Measurements from ENCODE around the gene SAMD4A. TPM values are rescaled to one million over a fixed set of nuclear protein-coding genes. Genes with fewer than 3 reads are reported as not detected.

Gene SAMD4A
- total and polyA plus RNA-seq, 12 donors: 14.0 to 284 (median 191) TPM

DNA sequence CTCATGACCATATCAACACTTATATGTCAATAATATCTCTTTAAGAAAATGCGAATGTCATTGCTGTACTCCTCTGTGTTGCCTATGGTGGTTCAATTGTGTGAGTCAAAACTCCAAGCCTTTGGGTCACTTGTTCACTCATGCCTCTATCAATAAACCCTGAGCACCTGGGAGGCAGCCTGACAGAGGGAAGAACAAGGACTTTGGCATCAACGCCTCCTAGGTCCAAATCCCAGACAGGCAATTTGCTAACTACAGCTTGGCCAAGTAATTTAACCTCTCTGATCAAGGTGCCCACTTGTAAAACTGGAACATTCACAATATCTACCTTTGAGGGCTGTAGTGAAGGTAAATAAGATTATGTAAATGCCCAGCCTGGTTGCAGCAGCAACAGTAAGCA is 137.8 kb downstream of the SAMD4A start:
- WGBS, 2 donors: 82 to 83% methylated on average over 2 of the region's 2 CpGs
- DNase-seq (no peak), ATAC-seq (no peak)
- Histone ChIP-seq H3K9me3 (no peaks in the 10 kb centered on the region), H3K4me1 (peaks cover 0 to 83% (median 41%) of the 10 kb centered on the region in 9 donors), H3K4me3 (no peak overlapping the region), H3K27ac (peak overlapping the region in 1 of 10 donors; percentile 33), H3K27me3 (no peaks in the 10 kb centered on the region), H3K36me3 (peaks cover 0 to 22% (median 0%) of the 10 kb centered on the region in 9 donors)
- TF ChIP-seq, protein P1, sequence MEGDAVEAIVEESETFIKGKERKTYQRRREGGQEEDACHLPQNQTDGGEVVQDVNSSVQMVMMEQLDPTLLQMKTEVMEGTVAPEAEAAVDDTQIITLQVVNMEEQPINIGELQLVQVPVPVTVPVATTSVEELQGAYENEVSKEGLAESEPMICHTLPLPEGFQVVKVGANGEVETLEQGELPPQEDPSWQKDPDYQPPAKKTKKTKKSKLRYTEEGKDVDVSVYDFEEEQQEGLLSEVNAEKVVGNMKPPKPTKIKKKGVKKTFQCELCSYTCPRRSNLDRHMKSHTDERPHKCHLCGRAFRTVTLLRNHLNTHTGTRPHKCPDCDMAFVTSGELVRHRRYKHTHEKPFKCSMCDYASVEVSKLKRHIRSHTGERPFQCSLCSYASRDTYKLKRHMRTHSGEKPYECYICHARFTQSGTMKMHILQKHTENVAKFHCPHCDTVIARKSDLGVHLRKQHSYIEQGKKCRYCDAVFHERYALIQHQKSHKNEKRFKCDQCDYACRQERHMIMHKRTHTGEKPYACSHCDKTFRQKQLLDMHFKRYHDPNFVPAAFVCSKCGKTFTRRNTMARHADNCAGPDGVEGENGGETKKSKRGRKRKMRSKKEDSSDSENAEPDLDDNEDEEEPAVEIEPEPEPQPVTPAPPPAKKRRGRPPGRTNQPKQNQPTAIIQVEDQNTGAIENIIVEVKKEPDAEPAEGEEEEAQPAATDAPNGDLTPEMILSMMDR (IDR thresholded peaks at IDR 0.05): no peak
- intact Hi-C loops (cut with DNase I): no loop called here

DNA sequence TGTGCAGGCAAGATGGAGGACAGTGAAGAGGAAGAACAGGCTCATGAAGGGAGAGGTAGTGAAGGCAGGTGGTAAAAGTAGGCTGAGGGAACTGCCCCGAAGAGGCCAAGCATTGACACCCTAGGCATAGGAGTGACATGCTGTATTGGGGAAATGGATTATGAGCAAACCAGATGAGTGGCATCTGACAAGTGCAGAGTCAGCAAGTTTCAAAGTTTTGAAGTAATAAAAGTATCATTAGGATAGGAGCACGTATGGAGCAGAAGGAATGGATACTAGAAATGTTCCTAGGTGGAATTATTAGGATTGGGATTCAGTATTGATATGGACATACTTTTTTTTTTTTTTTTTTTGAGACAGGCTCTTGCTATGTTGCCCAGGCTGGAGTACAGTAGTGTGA is 139.8 kb downstream of the SAMD4A start:
- TF ChIP-seq, protein P1 (IDR thresholded peaks at IDR 0.05): no peak
- Histone ChIP-seq H3K27me3 (no peaks in the 10 kb centered on the region), H3K9me3 (no peaks in the 10 kb centered on the region), H3K27ac (peak overlapping the region in 2 of 10 donors; percentile 4 to 35), H3K4me1 (peaks cover 2 to 85% (median 39%) of the 10 kb centered on the region in 9 donors), H3K36me3 (peaks cover 0 to 22% (median 0%) of the 10 kb centered on the region in 9 donors), H3K4me3 (no peak overlapping the region)
- no peak for DNase-seq
- intact Hi-C loops (cut with DNase I): no loop called here
- ATAC-seq: peak in 1 of 8 donors; percentile 5
- WGBS, 2 donors: 89 to 96% methylated on average over 2 of the region's 2 CpGs

DNA sequence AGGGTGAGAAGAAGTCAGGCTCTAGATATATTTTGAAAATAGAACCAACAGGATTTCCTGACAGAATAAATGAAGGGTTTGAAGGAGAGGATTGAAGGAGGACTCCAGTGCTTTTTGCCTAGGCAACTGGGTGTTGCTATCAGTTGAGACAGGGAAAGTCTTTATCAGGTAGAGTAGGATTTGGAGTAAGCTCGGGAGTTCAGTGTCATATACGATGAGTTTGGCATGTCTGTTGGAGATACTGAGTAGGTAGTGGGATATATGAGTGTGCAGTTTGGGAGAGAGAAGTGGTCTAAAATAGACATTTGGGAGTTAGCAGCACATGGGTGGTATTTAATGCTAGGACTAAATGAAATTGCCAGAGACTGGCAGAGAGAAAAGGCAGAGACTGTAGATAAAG is 141.2 kb downstream of the SAMD4A start:
- peaks cover 13 to 85% (median 53%) of the 10 kb centered on the region in 9 donors for H3K4me1 ChIP-seq
- TF ChIP-seq, protein P1 (IDR thresholded peaks at IDR 0.05): no peak
- H3K27ac ChIP-seq: peak overlapping the region in 6 of 10 donors; percentile 3 to 39 (median 30)
- ATAC-seq: no peak
- DNase-seq: no peak
- peaks cover 0 to 10% (median 0%) of the 10 kb centered on the region in 9 donors for H3K36me3 ChIP-seq
- H3K4me3 ChIP-seq: no peak overlapping the region
- intact Hi-C loops (cut with DNase I): no loop called here
- no peaks in the 10 kb centered on the region for H3K27me3 ChIP-seq
- WGBS, 2 donors: 28 to 57% methylated on average over 2 of the region's 2 CpGs
- no peaks in the 10 kb centered on the region for H3K9me3 ChIP-seq

DNA sequence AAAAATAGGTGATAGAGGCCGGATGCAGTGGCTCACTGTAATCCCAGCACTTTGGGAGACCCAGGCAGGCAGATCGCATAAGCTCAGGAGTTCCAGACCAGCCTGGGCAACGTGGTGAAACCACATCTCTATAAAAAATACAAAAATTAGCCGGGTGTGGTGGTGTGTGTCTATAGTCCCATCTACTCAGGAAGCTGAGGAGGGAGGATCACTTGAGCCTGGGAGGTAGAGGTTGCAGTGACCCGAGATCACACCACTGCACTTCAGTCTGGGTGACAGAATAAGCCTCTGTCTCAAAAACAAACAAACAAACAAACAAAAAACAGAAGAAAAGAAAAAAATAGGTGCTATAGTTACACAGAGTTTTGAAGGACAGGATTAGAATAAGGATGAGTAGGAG is 142.1 kb downstream of the SAMD4A start:
- peaks cover 0 to 7% (median 0%) of the 10 kb centered on the region in 9 donors for H3K36me3 ChIP-seq
- TF ChIP-seq, protein P1 (IDR thresholded peaks at IDR 0.05): no peak
- ATAC-seq: no peak
- 87 to 88% methylated on average over 5 of the region's 5 CpGs for WGBS, 2 donors
- no peak for DNase-seq
- H3K4me3 ChIP-seq: no peak overlapping the region
- H3K27ac ChIP-seq: peak overlapping the region in 2 of 10 donors; percentile 27 to 32
- no peaks in the 10 kb centered on the region for H3K9me3 ChIP-seq
- peaks cover 16 to 88% (median 61%) of the 10 kb centered on the region in 9 donors for H3K4me1 ChIP-seq
- intact Hi-C loops (cut with DNase I): no loop called here
- no peaks in the 10 kb centered on the region for H3K27me3 ChIP-seq

All from heart right ventricle (tissue), 16 donors.